DMS153 (cell line): ENCODE measurements around the gene ORMDL1.

Experiments used
- DNase-seq: peaks from one replicate; lab custom pipeline; 2025; lab: John Stamatoyannopoulos, UW

The ORMDL1 gene, protein sequence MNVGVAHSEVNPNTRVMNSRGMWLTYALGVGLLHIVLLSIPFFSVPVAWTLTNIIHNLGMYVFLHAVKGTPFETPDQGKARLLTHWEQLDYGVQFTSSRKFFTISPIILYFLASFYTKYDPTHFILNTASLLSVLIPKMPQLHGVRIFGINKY

DNA sequence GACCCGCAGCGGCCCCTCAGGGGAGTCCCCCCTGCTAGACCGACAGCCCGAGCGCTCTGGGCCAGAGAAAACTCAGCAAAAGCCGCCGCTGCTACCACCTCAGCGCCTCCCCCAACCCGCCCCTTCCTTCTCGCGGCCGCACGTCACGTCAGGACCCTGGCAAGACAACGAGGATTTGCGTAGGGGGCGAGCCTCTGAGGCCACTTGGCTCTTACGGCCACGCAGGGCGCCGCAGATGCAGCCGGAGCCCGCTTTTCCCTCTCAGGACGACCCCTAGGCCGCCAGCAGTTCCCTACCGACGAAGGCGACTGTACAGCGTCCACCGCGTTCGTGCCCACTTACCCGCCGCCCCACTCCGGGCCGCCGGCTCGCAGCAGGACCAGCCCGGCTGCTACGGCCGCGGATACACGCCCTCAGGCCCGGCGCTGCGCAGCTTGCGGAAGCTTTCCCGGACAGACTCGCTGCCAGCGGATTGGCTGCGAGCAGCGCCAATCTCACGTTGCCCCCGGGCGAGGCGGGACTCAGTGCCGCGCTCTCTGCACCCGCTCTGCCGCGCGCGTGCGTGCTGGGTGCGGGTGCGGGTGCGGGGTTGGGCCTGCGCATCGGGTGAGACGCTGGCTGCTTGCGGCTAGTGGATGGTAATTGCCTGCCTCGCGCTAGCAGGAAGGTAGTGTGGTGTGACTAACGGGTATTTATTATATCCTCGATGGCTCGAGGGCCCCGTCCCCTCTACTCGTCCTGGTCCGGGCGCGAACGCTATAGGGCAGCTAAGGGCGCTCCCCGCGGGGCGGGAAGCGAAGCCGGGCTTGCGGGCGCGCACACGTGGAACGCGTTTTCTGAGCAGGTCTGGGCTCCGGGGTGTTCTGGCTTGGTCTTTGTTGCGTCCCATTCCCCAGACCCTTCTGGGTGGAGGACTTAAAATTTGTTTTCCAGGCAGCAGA is at the start of gene ORMDL1, which contains the start of gene PMS1:
Gene ORMDL1 (minus strand): TSS at position 413 of the 941 bp plus-strand sequence. CDS start 1,744 bp downstream, outside the sequence.
Gene PMS1 (plus strand): TSS at position 524 of the 941 bp plus-strand sequence. CDS start 7,360 bp downstream, outside the sequence.
- peak; percentile 90 for DNase-seq

DNA sequence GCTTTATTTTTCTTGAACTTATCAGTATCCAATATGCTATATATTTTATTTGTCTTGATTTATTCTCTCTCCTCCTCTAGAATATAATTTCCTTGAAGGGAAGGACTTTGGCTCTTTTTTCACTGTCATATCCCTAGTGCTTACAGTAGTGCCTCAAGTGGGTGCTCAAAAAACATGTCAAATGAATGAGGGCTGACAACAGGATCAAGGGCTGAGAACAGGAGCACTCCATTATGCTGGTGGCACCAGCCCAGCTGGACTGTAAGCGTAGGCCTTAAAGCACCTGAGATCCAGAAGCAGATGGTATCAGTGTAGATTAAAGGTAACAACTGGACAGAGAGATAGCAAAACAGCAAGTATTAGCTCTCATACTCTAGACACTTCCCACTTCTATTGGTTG is 46.4 kb upstream of the ORMDL1 start:
- no peak for DNase-seq

DNA sequence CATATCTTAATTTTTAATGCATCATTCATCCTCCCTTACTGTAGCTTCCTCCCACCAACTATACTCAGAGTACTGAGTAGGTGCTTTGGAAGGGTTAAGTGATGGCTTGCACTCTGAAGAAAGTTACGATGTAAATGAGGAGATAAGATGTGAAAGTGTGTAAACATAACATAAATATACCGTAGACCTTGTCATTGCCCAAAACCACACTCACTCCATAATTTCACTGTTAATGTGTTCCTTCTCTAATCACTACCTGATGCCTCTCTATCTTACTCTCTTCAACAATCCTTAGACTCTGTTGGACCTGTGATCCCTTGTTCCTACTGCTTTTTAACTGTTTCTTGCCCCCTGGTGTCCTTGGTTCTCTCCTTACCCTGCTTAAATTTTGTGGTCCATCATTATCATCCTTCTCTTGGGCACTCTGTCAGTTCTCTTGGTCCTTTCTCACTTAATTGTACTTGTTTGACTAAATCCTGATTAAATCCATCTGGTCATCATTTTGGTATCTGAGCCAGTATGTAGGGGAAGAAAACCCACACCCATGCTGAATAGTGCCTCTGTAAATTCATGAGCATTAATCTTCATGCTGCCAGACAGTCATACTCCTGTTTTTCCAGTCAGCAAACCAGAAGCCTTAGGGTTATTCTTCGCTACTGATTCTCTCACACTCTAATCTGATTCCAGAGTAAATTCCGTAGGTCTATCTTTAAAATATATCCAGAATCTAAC is 45.1 kb upstream of the ORMDL1 start:
- no peak for DNase-seq

DNA sequence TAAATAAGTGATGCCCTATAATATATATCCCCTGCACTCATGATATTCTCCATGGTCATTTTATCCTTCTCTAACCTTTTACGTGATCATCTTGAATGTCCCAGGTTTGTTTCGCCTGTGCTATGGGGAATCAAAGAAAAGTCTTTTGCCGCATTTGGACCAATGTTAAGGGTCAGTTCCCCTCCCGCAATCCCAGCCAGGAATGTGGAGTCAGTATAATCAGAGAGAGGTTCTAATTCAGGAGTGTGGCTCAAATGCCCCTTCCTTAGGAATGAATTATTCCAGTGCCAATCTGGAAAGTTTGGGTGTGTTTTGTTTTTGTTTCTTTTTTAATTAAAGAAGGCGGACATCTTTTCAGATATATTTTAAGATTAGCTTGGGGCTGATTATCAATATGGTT is 41.9 kb upstream of the ORMDL1 start:
- DNase-seq, result no peak

DNA sequence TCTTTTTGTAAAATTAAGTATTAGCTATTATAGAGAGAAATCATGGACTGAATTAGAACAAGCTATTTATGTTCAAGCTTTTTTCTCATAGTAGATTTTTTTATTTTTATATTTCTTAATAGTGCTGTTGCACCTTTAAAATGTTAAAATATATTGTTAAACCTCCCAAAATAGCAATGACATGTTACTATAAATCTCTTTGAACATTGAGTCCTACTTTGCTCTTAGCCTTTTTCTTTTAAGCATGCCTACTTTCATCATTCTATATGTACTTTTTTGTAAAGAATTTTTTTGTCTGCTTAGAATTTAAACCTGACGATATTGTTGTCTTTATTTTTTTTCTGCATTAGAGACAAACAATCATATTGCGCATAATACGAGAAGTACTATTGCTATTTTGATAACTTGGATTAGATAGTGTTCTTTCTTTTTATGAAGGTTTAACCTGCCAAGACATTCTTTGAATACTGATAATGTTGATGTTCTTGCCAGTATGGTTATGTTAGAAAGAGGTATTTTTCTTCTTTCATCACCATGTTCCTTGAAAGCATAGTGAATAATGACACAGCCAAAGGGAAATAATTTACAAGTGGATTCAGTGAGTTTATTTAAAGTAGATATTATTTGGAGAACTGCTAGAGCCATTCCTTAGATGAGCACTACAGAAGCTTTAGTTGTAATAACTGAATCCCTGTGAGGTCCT is 40.7 kb upstream of the ORMDL1 start:
- DNase-seq, result no peak

DNA sequence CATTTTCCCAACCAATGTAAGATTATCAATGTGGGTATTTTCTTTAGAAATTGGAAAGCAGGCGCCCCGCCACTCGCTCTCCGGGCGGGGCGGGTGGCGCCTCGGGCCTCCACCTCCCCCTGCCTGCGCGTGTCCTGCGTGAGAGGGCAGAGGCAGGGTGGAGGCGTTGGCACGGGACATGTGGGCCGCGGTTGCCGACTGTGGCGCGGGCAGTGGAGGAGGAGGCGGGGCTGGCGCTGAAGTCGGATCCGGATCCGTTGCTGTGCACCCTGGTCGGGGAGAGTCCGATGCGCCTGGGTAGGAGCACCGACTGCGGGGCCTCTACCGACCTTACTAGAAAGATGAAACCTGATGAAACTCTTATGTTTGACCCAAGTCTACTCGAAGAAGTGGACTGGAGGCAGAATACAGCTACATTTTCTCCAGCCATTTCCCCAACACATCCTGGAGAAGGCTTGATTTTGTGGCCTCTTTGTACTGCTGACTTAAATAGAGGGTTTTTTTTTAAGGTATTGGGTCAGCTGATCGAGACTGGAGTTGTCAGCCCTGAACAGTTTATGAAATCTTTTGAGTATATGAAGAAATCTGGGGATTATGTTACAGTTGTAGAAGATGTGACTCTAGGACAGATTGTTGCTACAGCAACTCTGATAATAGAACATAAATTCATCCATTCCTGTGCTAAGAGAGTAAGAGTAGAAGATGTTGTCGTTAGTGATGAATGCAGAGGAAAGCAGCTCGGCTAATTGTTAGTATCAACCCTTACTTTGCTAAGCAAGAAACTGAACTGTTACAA is 38.0 kb upstream of the ORMDL1 start:
- DNase-seq, result no peak

DNA sequence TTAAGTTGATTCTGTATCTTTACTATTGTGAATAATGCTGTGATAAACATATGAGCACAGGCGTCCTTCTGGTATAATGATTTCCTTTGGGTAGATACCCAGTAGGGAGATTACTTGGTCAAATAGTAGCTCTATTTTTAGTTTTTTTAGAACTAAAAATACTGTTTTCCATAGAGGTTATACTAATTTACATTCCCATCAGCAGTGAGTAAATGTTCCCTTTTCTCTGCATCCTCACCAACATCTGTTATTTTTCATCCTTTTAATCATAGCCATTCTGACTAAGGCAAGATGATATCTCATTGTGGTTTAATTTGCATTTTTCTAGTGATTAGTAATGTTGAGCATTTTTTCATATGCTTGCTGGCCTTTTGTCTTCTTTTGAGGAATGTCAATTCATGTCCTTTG is 35.2 kb upstream of the ORMDL1 start:
- DNase-seq, result no peak

DNA sequence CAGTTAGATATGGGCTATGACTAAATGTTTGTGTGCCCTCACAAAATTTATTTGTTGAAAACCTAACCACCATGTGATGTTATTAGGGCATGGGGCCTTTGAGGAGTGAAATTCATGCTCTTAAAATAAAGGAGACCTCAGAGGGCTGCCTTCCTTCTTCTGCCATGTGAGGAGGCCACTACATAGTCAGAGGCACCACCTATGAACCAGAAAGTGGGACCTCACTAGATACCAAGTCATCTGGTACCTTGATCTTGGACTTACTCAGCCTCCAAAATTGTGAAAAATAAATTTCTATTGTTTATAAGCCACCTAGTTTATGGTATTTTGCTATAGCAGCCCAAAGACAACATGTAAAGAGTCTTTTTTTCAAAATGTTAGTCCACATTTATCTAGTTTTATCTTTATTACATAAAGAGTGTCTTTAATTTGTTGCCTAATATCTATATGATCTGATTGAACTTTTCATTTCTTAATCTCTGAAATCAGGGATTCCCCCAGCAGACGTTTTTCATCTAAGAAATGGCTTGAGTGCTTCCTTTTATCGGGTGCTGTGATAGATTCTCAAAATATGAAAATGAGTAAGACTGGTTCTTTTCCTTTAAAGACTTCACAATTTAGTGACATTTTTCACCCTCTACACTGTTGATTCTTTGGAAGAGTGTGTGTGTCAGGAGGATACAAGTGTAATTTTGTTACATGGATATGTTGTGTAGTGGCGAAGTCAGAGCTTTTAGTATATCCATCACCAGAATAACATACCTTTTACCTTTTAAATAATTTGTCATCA is 34.3 kb upstream of the ORMDL1 start:
- no peak for DNase-seq

DNA sequence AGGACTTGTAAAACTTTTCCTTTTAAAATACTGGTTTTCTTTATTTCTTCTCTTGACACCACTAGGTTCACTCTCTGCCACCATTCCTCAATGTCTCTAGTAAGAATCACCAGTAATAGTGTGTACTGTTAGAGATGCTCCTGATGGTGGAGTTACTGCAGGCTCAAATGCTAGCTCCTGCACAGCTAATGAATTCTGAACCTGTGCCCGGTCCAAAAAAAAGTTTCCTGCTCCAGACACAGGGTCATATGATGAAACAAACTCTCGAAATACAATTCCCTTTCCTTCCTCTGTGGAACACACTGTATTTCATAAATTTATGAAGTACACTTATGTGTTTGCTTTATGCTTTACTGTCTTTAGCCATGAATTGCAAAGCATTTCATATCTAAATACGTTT is 19.3 kb upstream of the ORMDL1 start:
- DNase-seq, result no peak

DNA sequence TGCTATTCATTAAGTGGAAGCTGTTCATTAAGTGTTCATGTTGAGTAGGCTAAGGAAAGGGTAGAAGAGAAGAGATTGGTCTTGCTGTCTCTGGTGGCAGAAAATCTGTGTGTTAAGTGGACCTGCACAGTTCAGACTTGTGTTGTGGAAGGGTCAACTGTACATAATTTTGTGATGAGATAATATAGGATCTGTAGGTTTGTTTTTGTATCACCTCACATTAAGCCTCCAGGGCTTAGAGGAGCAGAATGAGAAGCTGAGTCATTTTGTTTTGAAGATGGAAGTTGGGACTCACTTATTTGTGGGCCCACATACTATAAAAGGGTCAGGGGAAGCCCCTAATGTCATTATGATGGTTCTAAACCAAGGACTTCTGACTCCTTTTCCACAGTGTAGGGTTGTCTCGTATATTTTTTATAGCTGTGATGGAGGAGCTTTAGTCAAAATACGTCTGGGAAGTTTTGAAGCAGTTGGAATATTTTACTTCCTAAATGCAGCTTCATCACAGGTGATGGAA is 18.3 kb upstream of the ORMDL1 start:
- DNase-seq, result no peak

DNA sequence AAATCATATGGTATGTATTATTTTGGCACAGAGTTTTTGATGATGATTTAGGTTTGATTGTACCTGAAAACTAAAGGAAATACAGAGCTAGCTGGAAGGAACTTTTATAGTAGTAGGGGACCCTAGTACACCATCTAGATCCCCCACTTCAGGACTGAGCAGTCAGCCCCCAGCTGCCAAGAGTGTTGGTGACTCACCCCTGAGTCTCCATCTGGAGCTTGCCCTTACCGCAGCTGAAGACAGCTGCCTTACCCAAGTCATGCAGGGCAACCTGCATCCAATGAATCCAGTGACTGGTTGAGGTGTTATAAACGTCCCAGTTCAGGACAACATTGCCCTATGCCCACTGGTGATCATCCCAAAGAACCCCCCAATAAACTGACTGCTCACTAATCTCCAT is 15.4 kb upstream of the ORMDL1 start:
- DNase-seq, result no peak

DNA sequence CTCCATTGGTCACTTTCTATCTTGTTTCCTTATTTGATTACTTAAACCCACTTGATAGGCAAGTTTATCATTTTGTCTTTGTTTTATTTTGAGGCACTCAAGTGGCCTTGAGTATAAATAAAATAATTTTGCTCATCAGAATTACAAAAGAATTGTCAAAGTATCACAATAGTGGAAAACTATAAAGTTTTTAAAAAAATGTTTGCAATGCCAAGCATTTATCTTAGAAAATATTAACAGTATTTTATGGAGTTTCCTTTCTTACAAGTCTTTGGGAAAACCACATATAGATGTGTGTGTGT is 14.8 kb upstream of the ORMDL1 start:
- DNase-seq, result no peak

DNA sequence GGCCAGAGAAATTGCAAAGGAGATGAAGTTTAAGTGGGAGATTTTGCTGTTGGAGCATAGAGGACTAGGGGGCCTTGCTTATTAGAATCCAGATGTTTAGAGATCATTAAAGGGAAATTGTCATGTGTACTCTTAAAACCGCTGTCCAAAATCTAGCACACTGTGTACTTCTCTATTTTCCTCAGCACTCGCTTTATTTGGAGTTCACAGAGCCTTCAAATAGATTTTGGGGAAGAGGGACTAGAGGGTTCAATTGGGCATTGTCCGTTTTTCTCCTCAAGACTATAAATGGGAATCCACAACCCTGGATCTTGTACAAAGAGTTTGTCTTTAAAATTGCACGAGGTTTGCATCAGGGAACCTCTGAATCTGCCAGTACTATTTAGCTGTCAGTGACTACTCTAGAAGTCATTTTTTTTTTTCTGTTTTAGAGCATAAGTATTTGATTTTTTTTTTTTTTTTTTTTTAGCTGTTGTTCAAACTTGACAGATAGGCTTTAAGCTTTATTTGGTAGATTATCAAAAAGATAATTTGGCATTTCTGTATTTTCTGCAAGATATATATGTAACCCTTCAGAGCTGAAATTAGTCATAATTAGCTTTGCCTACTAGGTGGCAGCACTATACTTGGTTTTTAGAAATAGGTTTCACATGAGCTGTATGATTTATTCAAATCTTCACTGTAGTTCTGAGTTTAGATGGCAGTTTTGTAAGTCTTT is 14.3 kb upstream of the ORMDL1 start:
- DNase-seq, result no peak

DNA sequence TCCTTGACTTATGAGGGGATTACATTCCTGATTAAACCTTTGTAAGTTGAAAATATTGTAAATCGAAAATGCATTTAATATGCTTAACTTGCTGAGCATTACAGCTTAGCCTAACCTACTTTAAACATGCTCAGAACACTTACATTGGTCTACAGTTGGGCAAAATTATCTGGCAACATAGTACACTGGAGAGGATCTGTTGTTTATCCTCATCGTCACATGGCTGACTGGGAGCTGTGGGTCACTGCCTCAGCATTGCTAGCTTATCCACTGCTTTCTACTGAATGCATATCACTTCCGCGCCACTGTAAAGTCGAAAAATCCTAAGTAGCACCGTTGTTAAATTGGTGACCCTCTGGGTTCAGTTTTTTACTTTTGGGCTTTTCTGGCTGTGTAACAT is 13.8 kb upstream of the ORMDL1 start:
- DNase-seq, result no peak

DNA sequence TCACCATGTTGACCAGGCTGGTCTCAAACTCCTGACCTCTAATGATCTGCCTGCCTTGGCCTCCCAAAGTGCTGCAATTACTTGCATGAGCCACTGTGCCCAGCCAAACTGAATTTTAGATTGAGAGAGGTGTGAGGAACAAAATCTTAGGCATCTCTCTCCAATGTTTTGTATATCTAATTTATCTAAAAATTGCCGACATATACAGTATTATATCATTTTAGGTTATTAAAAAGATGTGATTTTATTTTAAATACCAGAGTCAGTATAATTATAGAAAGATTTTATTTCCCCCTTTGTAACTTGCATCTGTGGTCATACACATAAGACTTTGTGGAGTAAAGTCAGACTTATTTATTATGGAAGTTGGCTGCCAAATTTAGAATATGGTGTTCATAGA is 10.2 kb upstream of the ORMDL1 start:
- no peak for DNase-seq

DNA sequence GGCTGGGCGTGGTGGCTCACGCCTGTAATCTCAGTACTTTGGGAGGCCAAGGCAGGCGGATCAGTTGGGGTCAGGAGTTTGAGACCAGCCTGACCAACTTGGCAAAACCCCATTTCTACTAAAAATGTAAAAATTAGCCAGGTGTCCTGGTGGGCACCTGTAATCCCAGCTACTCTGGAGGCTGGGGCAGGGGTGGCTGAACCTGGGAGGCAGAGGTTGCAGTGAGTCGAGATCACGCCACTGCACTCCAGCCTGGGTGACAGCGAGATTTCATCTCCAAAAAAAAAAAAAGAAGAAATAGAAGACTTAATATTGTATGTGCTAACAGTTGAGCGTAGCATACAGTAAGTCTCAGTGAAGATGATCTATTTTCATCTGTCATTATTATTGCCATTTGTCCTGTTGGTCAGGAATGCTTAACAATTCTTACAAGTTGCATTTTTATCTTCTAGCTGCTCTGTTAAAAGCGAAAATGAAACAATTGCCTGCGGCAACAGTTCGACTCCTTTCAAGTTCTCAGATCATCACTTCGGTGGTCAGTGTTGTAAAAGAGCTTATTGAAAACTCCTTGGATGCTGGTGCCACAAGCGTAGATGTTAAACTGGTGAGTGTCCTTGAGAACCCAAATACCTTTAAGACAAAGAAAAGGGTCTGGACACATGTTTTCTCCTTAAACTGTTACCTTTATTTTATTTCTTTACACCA is 7.4 kb upstream of the ORMDL1 start:
- no peak for DNase-seq

DNA sequence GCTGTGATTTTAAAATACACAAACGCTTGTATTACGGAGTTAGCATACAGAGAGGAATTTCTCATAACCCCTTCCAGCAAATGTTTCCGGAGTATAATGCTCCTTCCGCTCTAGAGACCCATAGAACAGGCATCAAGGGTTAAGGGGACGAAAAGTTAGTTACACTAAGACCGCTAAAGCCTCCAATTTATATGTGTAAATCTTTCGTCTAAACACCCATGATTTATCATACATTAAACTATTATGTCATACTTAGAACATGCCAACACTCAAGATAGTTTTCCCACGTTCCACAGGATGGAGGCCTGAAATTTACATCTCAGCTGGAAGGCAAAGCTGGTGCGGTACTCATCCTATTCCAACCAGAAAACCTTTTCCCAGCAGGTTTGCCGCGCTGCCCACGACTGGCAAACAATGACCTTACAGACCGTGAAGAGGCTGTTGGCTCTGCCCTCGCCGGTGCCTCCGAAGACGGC is 650 bp downstream of the ORMDL1 start:
- DNase-seq, result no peak

DNA sequence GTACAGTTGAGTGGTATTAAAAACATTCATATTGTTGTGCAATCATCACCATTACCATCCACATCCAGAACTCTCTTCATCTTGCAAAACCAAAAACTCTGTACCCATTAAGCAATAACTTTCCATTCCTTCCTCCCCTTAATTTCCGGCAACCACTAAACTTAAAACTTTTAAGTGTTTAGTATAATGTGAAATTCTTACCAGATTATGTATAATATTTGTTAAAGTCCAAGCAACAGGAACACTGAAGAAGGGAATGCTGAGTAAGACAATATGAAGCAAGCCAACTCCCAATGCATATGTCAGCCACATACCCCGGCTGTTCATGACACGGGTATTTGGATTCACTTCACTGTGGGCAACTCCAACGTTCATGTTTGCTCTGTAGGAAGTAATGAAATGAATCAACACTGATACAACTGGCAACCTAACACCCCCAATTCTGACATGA is 1.9 kb downstream of the ORMDL1 start:
- no peak for DNase-seq

DNA sequence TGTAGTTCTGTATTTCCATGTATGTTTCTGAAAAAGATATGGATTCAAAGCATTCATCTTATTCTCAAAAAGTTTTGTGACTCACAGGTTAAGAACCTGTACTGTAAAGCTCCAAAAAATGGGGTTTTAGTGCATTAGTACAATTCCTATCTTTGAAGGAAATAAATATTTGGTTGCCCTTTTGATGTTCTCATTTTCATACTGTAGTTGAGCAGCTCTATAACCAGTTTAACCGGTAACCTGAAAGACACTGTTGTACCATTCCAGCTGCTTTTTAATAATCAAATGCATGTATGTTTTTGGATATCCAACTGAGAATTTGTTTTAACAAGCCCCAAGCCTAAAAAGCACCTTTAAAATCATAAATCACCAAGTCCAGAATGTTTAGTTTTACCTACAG is 11.9 kb downstream of the ORMDL1 start:
- DNase-seq, result no peak
